Fibroblast of skin of right biceps (primary cell): ENCODE results near the gene ERH.
"Not testable (repeated sequence)": the region's sequence is repeated elsewhere in the genome, so short reads cannot be mapped to it uniquely, and the experiment has no call there.

Experiments used
- DNase-seq: peaks from one replicate; pipeline ENCODE4 v3.0.0-alpha.2; 2013

ERH gene

DNA sequence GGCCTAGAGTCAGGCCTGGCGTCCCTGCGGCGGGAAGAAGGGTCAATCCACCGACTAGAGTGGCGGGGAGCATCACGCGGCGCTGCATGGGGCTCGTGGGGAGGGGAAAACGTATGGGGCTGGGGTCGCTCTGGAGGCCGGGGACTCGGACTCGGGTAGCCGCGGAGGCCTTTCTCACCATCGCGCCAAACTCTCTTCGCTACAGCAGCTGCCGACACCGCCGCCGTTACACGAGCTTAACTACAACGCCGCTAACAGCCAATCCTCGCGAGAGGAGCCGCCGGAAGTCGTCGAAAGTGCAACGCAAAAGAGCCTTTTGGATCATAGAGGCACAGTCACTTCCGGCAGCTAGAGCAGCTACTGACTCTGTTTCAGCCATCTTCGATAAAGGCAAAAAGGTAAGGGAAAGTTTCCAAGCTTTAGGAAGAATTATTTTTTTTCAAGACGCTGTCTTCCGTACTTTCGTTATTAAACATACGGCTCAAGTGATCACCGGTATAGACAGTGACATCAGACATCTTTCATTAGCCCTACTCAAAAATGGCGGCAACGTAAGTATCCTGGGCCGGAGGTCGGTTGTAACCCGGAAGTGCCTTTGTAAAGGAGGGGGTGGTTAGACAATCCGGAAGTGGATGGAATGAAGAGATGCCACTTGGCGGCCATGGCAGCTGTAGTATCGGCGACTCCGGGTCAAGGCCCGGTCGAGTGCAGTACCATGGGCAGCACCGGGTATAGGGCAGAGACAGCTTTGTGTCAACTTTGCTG, at the start of gene ERH, which contains the start of gene SLC39A9:
TSS of gene ERH (minus strand) at position 247 of the 765 bp plus-strand sequence. CDS start at position 181, 66 bp downstream.
TSS of gene SLC39A9 (plus strand) at position 640 of the 765 bp plus-strand sequence. CDS start 678 bp downstream, outside the sequence.
- DNase-seq, result peak; percentile 98

DNA sequence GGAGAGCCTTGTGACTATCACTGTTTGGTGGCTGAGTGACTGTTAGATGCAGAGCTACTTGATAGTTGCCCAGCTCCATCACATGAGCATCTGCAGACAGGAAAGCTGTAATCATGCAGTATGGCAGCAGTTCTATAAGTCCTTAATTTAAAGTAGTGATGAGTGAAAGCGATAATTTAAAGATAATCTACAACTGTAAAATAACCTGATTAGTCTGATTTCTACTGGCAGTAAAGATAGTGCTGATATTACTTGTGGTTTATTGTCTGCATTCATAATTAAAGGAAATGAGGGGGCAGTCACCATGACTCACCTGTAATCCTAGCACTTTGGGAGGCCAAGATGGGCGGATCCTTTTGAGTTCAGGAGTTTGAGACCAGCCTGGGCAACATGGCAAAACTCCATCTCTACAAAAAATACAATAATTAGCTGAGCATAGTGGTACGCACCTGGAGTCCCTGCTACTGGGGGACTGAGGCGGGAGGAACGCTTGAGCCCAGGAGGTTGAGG, 45.3 kb upstream of the ERH start:
- DNase-seq, result peak; percentile 19

- DNase-seq, result no peak
Measured at GRCh38 chr14:69441948-69442347, 43.8 kb upstream of the ERH start.

DNA sequence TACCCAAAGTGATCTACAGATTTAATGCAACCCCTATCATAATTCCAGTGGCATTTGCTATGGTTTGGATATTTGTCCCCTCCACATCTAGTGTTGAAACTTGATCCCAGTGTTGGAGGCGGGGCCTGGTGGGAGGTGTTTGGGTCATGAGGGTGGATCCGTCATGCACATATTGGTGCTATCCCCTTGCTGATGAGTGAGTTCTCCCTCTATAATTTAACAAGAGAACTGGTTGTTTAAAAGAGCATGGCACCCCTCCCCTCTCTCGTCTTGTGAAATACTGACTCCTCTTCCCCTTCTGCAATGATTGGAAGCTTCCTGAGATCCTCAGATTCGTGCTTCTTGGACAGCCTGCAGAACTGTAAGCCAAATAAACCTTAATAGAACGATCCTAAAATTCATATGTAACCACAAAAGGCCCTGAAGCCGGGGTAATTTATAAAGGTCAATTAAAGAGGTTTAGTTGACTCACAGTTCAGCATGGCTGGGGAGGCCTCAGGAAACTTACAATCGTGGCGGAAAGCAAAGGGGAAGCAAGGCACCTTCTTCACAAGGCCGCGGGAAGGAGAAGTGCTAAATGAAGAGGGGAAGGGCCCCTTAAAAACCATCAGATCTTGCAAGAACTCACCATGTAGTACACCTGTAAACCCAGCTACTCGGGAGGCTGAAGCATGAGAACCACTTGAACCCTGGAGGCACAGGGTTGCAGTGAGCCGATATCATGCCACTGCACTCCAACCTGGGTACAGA, 41.6 kb upstream of the ERH start:
- DNase-seq, result no peak

GRCh38 chr14:69432364-69432763, 34.3 kb upstream of the ERH start:
- no peak for DNase-seq

DNA sequence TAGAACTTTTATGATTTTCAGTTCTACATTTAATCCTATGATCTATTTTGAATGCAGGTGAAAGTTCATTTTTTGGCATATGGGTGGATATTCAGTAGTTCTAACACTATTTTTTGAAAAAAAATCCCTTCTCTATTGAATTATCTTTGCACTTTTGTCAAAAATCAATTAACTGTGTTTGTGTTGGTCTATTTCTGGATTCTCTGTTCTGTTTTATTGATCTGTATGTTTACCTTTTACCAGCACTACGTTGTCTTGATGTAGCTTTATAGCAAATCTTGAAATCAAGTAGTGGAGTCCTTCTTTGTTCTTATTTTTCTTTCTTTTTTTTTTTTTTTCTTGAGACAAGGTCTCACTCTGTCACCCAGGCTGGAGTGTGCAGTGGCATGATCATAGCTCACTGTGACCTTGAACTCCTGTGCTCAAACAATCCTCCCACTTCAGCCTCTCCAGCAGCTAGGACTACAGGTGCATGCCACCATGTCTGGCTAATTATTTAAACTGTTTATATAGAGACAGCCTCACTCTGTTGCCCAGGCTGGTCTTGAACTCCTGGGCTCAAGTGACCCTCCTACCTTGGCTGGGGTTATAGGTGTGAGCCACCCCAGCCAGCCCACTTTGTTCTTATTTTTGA, 32.3 kb upstream of the ERH start:
- no peak for DNase-seq

DNA sequence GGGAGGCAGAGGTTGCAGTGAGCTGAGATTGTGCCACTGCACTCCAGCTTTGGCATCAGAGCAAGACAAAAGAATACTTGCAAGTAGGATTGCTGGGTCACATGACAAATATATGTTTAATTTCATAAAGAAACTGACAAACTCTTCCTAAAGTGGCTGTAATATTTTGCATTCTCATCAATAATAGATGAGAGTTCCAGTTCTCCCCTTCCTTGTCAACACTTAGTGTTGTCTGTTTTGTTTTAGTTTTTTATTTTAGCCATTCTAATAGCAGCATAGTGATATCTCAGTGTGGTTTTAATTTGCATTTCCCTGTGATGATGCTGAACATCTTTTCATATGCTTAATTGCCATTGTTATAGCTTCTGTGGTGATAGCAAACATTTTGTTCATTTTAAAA, 31.5 kb upstream of the ERH start:
- no peak for DNase-seq

- DNase-seq, result no peak
Measured at GRCh38 chr14:69428289-69428998, 30.3 kb upstream of the ERH start.

GRCh38 chr14:69427596-69427995, 29.5 kb upstream of the ERH start:
- no peak for DNase-seq

DNA sequence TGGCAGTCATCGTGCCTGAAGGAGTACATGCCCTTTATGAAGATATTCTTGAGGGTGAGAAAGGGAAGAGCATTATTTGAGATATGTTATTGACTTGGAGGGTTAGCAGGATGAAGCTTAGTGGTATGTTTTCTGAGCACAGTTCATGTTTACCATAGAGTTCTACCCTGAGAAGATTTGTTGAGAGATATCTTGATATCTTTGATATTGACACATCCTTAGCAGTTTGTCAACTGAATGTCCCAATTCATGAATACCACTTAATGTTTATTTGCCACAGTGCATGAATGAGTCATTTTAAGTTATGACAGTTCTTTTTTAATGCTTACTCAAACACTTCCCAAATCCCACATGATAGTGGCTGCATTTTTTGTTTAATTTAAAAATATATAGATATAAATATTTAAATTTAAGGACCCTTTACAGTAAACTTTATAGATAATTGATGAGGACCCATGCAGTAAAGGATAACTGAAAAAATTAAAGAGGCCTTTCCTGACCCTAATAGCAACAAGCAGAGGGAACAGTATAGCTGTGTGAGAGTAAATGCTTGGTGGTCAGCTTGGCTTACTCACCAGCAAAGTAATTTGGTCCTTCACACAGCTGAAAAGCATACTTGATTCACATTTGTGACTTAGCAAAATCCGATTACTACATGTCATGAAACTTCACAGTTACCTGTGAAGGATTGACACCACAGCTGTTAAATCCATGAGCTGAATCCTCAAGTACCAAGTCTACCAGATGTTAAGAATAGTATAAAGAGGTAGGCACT, 26.2 kb upstream of the ERH start:
- DNase-seq, result peak; percentile 21

DNA sequence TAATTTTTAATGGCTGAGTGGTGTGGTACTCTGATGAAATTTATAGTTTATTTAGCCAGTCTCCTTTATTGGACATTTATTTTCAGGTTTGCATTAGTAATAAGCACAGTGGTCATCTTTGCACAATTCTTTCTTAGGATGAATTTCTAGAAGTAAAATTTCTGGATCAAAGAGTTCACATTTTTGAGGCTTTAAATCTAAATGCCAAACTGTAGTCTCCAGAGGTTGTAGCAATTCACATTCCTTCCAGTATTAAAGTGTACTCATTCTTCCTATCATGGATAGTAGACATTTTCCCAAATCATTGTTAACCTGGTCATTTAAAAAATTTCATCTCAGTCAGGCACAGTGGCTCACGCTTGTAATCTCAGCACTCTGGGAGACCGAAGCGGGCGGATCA, 25.2 kb upstream of the ERH start:
- peak; percentile 39 for DNase-seq

DNA sequence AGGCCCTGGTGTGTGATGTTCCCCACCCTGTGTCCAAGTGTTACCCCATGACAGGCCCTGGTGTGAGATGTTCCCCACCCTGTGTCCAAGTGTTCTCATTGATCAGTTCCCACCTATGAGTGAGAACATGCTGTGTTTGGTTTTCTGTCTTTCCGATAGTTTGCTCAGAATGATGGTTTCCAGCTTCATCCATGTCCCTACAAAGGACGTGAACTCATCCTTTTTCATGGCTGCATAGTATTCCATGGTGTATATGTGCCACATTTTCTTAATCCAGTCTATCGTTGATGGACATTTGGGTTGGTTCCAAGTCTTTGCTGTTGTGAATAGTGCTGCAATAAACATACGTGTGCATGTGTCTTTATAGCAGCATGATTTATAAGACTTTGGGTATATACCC, 18.0 kb upstream of the ERH start:
- DNase-seq, result not testable (repeated sequence)

GRCh38 chr14:69413483-69413882, 15.4 kb upstream of the ERH start:
- no peak for DNase-seq

- DNase-seq, result no peak
Measured at GRCh38 chr14:69408331-69408960, 10.3 kb upstream of the ERH start.

DNA sequence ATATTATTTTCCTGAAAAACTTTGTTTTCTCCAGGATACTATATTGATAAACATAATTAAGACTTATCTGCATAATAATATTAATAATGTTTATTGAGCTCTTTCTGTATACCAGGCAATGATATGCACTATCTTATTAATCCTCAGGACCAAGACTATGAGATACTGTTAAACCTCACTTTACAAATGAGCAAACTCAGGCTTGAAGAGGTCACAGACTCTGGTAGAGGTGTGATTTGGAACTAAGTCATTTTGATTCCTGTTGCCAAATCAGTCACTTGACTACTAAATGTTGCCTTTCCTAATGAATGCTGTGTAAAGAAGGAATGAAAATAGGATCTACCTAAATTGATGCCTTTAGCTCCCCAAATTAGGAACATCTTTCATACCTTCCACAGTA, 7.7 kb upstream of the ERH start:
- DNase-seq, result no peak

- no peak for DNase-seq
Measured at GRCh38 chr14:69404883-69405282, 6.8 kb upstream of the ERH start.

- DNase-seq, result no peak
Measured at GRCh38 chr14:69404478-69404877, 6.4 kb upstream of the ERH start.

- DNase-seq, result no peak
Measured at GRCh38 chr14:69401841-69402240, 3.7 kb upstream of the ERH start.

DNA sequence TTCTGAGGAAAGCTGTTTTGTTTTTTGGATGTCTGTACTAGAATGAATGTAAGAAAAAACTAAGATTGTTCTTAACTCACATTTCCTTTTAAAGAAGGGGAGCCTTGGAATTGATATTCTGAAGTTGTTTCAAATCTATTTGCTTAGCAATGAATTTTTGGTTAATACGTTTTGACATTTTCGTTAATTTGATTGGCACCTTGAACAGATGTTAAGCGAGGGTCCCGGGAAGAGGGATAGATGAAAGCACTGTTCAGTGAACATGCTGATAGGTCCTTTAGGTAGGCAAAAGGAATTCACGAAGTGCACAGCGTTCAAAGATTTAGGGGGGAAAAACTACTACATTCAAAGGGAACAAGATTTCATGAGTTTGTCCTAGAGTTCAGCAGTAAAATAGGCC, 2.1 kb upstream of the ERH start:
- no peak for DNase-seq

- DNase-seq, result no peak
Measured at GRCh38 chr14:69399750-69400149, 1.7 kb upstream of the ERH start.

GRCh38 chr14:69398818-69399210, 715 bp upstream of the ERH start:
- DNase-seq, result no peak

- DNase-seq, result no peak
Measured at GRCh38 chr14:69395929-69396328, 2.2 kb downstream of the ERH start.
